ENCODE data around the gene C22orf31.

DNA sequence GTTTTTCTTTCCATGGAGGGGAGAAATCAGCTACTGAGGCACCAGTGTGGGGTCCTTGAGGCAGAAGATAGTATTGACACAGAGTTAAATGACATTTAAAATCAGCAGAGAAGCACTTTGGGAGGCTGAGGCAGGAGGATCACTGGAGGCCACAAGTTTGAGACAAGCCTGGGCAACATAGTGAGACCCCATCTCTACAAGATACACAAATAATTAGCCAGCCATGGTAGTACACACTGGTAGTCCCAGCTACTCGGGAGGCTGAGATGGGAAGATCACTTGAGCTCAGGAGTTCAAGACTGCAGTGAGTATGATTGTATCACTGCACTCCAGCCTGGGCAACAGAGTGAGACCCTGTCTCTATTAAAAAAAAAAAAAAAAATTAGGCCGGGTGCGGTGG, 49.3 kb upstream of the C22orf31 start:
- TF ChIP-seq EZH2phosphoT487 (conservative IDR thresholded peaks at IDR 0.05; ENCODE audit: low read length), result no peak
- TF ChIP-seq, protein P1, sequence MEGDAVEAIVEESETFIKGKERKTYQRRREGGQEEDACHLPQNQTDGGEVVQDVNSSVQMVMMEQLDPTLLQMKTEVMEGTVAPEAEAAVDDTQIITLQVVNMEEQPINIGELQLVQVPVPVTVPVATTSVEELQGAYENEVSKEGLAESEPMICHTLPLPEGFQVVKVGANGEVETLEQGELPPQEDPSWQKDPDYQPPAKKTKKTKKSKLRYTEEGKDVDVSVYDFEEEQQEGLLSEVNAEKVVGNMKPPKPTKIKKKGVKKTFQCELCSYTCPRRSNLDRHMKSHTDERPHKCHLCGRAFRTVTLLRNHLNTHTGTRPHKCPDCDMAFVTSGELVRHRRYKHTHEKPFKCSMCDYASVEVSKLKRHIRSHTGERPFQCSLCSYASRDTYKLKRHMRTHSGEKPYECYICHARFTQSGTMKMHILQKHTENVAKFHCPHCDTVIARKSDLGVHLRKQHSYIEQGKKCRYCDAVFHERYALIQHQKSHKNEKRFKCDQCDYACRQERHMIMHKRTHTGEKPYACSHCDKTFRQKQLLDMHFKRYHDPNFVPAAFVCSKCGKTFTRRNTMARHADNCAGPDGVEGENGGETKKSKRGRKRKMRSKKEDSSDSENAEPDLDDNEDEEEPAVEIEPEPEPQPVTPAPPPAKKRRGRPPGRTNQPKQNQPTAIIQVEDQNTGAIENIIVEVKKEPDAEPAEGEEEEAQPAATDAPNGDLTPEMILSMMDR (IDR thresholded peaks at IDR 0.05; ENCODE audit: insufficient read depth, low read length, poor library complexity, severe bottlenecking), result no peak

All from SU-DHL-6 (cell line).